ENCODE results near the gene SH3RF3.

Gene SH3RF3

GRCh38 chr2:109342256-109342850 is 213.3 kb downstream of the SH3RF3 start:
- DNase-seq, result peak in 1 of 2 experiments; percentile 48

- DNase-seq, result no peak
Observed at GRCh38 chr2:109342930-109343329, 213.9 kb downstream of the SH3RF3 start.

- DNase-seq, result no peak
Observed at GRCh38 chr2:109343460-109343859, 214.5 kb downstream of the SH3RF3 start.

- no peak for DNase-seq
Observed at GRCh38 chr2:109344270-109344805, 215.3 kb downstream of the SH3RF3 start.

GRCh38 chr2:109345091-109345490 is 216.1 kb downstream of the SH3RF3 start:
- DNase-seq, result no peak

DNA sequence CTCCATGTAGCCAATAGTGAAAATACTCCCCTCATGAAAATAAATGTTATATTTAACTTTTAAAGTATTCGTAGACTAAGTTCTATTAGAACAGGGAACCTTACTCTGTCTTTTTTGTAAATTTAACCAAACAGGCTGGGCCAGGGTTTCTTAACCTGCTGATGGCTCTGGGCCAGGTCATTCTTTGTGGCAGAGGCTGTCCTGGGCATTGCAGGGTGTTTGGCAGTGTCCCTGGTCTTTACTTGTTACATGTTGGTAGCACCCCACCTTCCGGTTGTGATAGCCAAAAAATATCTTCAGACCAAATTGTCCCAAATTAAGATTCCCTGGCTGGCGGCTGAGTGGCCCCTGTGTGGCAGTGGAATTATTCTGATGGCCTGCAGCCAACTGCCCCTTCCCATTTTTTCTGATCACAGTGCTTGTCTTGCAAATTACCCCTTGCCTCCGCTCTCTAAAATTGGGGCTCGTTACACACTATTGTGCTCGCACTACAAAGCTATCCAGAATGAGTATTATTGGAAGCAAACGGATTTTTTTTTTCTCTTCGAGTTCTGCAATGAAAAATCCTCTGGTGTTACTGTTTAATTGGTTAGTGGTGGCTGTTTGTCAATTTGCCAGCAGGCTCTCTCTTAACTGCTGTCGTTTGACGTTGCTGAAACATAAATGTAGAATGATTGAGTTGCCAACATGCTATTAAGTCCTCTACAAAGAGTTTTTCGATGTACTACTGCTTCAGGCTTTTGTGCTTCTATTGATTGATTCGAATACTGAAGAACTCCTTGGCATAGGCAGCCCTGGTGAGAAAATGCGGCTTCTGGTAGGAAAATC is 216.9 kb downstream of the SH3RF3 start:
- peak in 1 of 2 experiments; percentile 28 for DNase-seq

GRCh38 chr2:109346601-109347228 is 217.7 kb downstream of the SH3RF3 start:
- DNase-seq, result no peak

DNA sequence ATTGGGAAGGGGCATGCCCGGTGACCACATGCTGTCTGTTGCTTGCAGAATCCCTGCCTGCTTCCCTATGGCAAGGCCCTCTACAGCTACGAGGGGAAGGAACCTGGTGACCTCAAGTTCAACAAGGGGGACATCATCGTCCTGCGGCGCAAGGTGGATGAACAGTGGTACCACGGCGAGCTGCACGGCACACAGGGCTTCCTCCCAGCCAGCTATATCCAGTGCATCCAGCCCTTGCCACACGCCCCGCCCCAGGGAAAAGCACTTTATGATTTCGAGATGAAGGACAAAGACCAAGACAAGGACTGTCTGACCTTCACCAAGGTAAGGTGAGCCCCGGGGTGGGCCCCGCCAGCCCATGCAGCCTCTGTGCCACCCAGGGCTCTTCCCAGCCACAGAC is 218.6 kb downstream of the SH3RF3 start:
- DNase-seq, result no peak

GRCh38 chr2:109348190-109348589 is 219.2 kb downstream of the SH3RF3 start:
- no peak for DNase-seq

- no peak for DNase-seq
Observed at GRCh38 chr2:109348671-109349502, 219.9 kb downstream of the SH3RF3 start.

GRCh38 chr2:109349503-109350465 is 220.8 kb downstream of the SH3RF3 start:
- no peak for DNase-seq

DNA sequence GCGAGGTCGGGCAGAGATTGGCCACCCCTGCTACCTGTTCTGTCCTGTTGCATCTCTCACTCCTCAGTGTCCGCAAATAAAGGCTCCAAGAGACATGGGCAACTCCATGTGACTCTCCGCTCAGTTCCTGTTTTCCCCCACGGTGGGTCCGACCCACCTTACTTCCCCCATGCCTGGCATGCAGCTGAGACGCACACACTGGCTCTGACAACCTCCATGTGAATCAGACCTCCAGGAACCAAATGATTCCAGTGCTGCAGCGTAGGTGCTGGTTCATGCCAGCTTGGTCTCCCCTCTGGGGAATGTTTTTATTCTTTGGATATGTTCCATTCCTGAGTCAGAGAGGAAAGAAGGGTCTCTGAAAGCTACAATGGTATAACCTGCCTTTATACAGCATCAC is 221.5 kb downstream of the SH3RF3 start:
- DNase-seq, result no peak

DNA sequence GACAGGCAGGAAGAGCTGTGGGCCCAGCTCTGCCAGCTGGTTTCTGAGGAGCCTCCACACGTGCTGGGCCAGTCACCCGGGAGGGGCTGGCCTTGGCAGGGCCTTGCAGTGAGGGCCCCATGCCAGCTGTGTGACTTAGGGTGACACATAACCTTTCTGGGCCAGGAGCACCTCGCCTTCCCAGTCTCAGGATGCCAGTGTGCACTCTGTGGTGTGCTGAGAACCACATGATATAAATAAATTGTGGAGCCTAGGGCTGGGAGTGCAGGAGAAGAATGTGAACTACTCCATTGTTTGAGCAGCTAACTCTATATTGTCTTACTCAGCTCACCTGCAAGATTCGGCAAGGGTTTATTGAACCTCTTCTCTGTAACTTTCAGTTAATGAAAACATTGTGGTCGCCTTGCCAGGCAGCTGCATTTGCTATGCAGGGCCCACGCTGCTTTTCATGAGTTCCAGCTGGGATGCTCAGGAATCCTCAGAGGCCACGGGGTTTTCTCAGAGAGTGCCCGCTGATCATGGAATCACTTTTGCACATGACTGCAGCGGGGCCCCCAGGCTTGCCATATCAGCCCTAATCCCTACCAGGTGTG is 222.3 kb downstream of the SH3RF3 start:
- peak in 1 of 2 experiments; percentile 7 for DNase-seq

- DNase-seq, result no peak
Observed at GRCh38 chr2:109352056-109352897, 223.3 kb downstream of the SH3RF3 start.

DNA sequence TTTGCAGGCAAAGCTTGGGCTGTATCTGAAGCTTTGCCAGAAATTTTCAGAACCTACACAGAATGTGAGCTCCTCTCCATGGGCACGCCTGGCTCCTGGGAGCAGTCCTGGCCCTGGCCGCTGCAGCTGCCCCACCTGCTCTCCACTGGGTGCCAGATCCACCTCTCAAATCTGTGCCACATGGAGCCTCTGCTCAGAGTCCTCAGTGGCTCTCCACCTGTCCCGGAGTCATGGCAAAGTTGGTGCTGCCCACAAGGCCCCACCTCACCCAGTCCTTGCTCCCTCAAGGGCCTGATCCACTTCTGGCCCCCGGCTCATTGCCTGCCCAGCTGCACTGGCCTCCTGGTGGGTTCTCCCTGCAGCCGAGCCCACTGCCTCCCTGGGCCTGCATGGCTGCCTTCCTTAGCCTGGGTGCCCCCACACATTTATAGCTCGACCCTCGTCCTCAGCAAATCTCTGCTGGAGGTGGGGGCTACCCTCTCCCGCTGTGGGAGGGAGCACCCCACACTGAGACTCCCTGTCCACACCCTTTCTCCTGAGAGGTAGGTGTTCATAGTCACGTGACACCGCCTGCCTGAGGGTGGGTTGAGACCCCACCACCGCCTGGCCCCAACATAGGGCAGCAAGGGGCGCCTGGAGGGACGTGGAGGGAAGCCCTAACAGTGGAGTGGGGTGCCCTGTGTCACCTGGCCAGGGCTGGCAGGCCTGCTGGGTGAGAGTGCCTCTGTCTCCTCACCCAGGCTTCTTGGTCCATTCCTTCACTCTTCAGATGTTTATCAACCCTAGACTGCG is 224.1 kb downstream of the SH3RF3 start:
- DNase-seq, result no peak

GRCh38 chr2:109353806-109354745 is 225.1 kb downstream of the SH3RF3 start:
- DNase-seq, result no peak

DNA sequence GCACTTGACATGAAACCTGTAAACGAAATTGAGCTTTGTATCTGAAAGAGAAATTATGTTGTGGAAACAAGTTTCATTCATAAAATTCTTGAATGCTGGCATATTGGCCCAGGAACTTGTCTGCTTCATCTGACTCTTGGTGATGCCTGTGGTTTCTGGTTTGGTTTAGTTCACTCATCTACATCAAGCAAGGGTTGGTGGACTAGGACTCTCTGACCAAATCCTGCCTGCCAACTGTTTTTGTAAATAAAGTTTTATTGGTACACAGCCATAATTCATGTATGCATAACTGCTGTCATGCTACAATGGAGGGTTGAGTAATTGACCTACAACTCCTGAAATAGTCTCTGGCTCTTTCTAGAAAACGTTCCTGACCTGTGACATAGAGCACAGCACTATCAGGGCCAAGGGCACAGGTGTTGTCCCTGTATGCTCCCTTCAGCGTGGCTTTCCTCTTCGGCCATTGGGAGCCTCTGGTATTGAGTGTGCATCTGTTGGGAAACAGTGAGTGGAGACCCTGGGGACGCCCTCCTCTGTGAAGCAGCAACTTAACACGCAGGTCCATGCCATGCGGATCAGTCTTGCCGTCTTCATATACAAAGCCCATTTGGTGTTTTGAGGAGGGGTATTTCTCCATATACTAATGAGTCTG is 226.3 kb downstream of the SH3RF3 start:
- no peak for DNase-seq

Data from NCI-H446 (cell line).